ENCODE data around the gene IMMT. TPM values are rescaled to one million over a fixed set of nuclear protein-coding genes. Genes with fewer than 3 reads are reported as not detected.
A peak's percentile ranks its signal among the peaks of the same experiment; 100 is the strongest.

The IMMT gene
- polyA plus RNA-seq, 1 donor = 78.9 TPM

- 73% methylated on average over 3 of the region's 5 CpGs for WGBS (ENCODE audit: insufficient coverage, low lambda C conversion rate)
- Histone ChIP-seq H3K27me3 (ENCODE audit: control insufficient read depth, insufficient read depth, low read length) (no peaks in the 10 kb centered on the region), H3K36me3 (ENCODE audit: control insufficient read depth, insufficient read depth, low read length) (peaks cover 82% of the 10 kb centered on the region), H3K9me3 (ENCODE audit: control insufficient read depth, low read depth, low read length) (no peaks in the 10 kb centered on the region), H3K27ac (ENCODE audit: low read length) (no peak overlapping the region), H3K4me3 (ENCODE audit: low read length) (no peak overlapping the region), H3K4me1 (ENCODE audit: control insufficient read depth, insufficient read depth, low read length) (no peaks in the 10 kb centered on the region)
- no peak for DNase-seq
These were observed 71.8 kb downstream of the IMMT start for GRCh38 chr2:86123328-86123925.

- 100% methylated on average over 1 of the region's 2 CpGs for WGBS (ENCODE audit: insufficient coverage, low lambda C conversion rate)
- H3K27me3 ChIP-seq (ENCODE audit: control insufficient read depth, insufficient read depth, low read length) = no peaks in the 10 kb centered on the region
- H3K27ac ChIP-seq (ENCODE audit: low read length) = no peak overlapping the region
- no peak for DNase-seq
- H3K9me3 ChIP-seq (ENCODE audit: control insufficient read depth, low read depth, low read length) = no peaks in the 10 kb centered on the region
- H3K36me3 ChIP-seq (ENCODE audit: control insufficient read depth, insufficient read depth, low read length) = peaks cover 89% of the 10 kb centered on the region
- no peak overlapping the region for H3K4me3 ChIP-seq (ENCODE audit: low read length)
- no peaks in the 10 kb centered on the region for H3K4me1 ChIP-seq (ENCODE audit: control insufficient read depth, insufficient read depth, low read length)
These were observed 77.1 kb downstream of the IMMT start for GRCh38 chr2:86118130-86118529.

GRCh38 chr2:86107031-86107430, 88.2 kb downstream of the IMMT start:
- Histone ChIP-seq H3K27me3 (ENCODE audit: control insufficient read depth, insufficient read depth, low read length) (no peaks in the 10 kb centered on the region), H3K27ac (ENCODE audit: low read length) (no peak overlapping the region), H3K4me1 (ENCODE audit: control insufficient read depth, insufficient read depth, low read length) (no peaks in the 10 kb centered on the region), H3K9me3 (ENCODE audit: control insufficient read depth, low read depth, low read length) (no peaks in the 10 kb centered on the region), H3K4me3 (ENCODE audit: low read length) (peak overlapping the region; percentile 81), H3K36me3 (ENCODE audit: control insufficient read depth, insufficient read depth, low read length) (peaks cover 20% of the 10 kb centered on the region)
- WGBS (ENCODE audit: insufficient coverage, low lambda C conversion rate) = no CpG with 5 or more reads among the region's 5 CpGs
- DNase-seq = peak in 1 of 2 donors; percentile 9

GRCh38 chr2:86105969-86106945, 89.0 kb downstream of the IMMT start, which contains the start of gene PTCD3:
TSS of gene PTCD3 (plus strand) at chr2:86106235. CDS start at chr2:86106248, 13 bp downstream.
- Histone ChIP-seq H3K36me3 (ENCODE audit: control insufficient read depth, insufficient read depth, low read length) (peaks cover 21% of the 10 kb centered on the region), H3K9me3 (ENCODE audit: control insufficient read depth, low read depth, low read length) (no peaks in the 10 kb centered on the region), H3K27me3 (ENCODE audit: control insufficient read depth, insufficient read depth, low read length) (no peaks in the 10 kb centered on the region), H3K4me3 (ENCODE audit: low read length) (peak within 1 kb of the TSS; percentile 81), H3K4me1 (ENCODE audit: control insufficient read depth, insufficient read depth, low read length) (no peaks in the 10 kb centered on the region), H3K27ac (ENCODE audit: low read length) (peak within 1 kb of the TSS; percentile 76)
- 0% methylated on average over 3 of the region's 44 CpGs for WGBS (ENCODE audit: insufficient coverage, low lambda C conversion rate)
- peak; percentile 94 to 98 for DNase-seq

- no peaks in the 10 kb centered on the region for H3K4me1 ChIP-seq (ENCODE audit: control insufficient read depth, insufficient read depth, low read length)
- H3K27me3 ChIP-seq (ENCODE audit: control insufficient read depth, insufficient read depth, low read length) = no peaks in the 10 kb centered on the region
- H3K27ac ChIP-seq (ENCODE audit: low read length) = peak within 1 kb of the TSS; percentile 76
- peak; percentile 90 to 98 for DNase-seq
- peaks cover 16% of the 10 kb centered on the region for H3K36me3 ChIP-seq (ENCODE audit: control insufficient read depth, insufficient read depth, low read length)
- H3K4me3 ChIP-seq (ENCODE audit: low read length) = peak within 1 kb of the TSS; percentile 81
- WGBS (ENCODE audit: insufficient coverage, low lambda C conversion rate) = 0% methylated on average over 1 of the region's 38 CpGs
- no peaks in the 10 kb centered on the region for H3K9me3 ChIP-seq (ENCODE audit: control insufficient read depth, low read depth, low read length)
These were observed 89.9 kb downstream of the IMMT start, which contains the start of gene POLR1A for GRCh38 chr2:86105252-86105968. TSS of gene POLR1A (minus strand) at chr2:86105886. CDS start at chr2:86105776, 110 bp downstream.

GRCh38 chr2:86102157-86102556, 93.1 kb downstream of the IMMT start:
- H3K9me3 ChIP-seq (ENCODE audit: control insufficient read depth, low read depth, low read length) = no peaks in the 10 kb centered on the region
- H3K36me3 ChIP-seq (ENCODE audit: control insufficient read depth, insufficient read depth, low read length) = peaks cover 29% of the 10 kb centered on the region

GRCh38 chr2:86097913-86098312, 97.3 kb downstream of the IMMT start:
- no peaks in the 10 kb centered on the region for H3K4me1 ChIP-seq (ENCODE audit: control insufficient read depth, insufficient read depth, low read length)
- H3K27me3 ChIP-seq (ENCODE audit: control insufficient read depth, insufficient read depth, low read length) = no peaks in the 10 kb centered on the region
- WGBS (ENCODE audit: insufficient coverage, low lambda C conversion rate) = no CpG with 5 or more reads among the region's 1 CpG
- H3K9me3 ChIP-seq (ENCODE audit: control insufficient read depth, low read depth, low read length) = no peaks in the 10 kb centered on the region
- no peak for DNase-seq
- H3K4me3 ChIP-seq (ENCODE audit: low read length) = no peak overlapping the region
- no peak overlapping the region for H3K27ac ChIP-seq (ENCODE audit: low read length)
- H3K36me3 ChIP-seq (ENCODE audit: control insufficient read depth, insufficient read depth, low read length) = peaks cover 51% of the 10 kb centered on the region

More at GRCh38 chr2:86102157-86102556, 93.1 kb downstream of the IMMT start:
- H3K4me3 ChIP-seq (ENCODE audit: low read length) = no peak overlapping the region
- H3K27ac ChIP-seq (ENCODE audit: low read length) = no peak overlapping the region
- H3K27me3 ChIP-seq (ENCODE audit: control insufficient read depth, insufficient read depth, low read length) = no peaks in the 10 kb centered on the region
- DNase-seq = no peak
- no peaks in the 10 kb centered on the region for H3K4me1 ChIP-seq (ENCODE audit: control insufficient read depth, insufficient read depth, low read length)

GRCh38 chr2:86097114-86097896, 98.0 kb downstream of the IMMT start:
- Histone ChIP-seq H3K4me1 (ENCODE audit: control insufficient read depth, insufficient read depth, low read length) (no peaks in the 10 kb centered on the region), H3K4me3 (ENCODE audit: low read length) (no peak overlapping the region), H3K27ac (ENCODE audit: low read length) (no peak overlapping the region), H3K9me3 (ENCODE audit: control insufficient read depth, low read depth, low read length) (no peaks in the 10 kb centered on the region), H3K27me3 (ENCODE audit: control insufficient read depth, insufficient read depth, low read length) (no peaks in the 10 kb centered on the region), H3K36me3 (ENCODE audit: control insufficient read depth, insufficient read depth, low read length) (peaks cover 45% of the 10 kb centered on the region)
- 100% methylated on average over 1 of the region's 3 CpGs for whole genome bisulfite sequencing (ENCODE audit: insufficient coverage, low lambda C conversion rate)
- no peak for DNase-seq

- Histone ChIP-seq H3K27me3 (ENCODE audit: control insufficient read depth, insufficient read depth, low read length) (no peaks in the 10 kb centered on the region), H3K9me3 (ENCODE audit: control insufficient read depth, low read depth, low read length) (no peaks in the 10 kb centered on the region), H3K27ac (ENCODE audit: low read length) (no peak overlapping the region), H3K36me3 (ENCODE audit: control insufficient read depth, insufficient read depth, low read length) (peaks cover 56% of the 10 kb centered on the region), H3K4me3 (ENCODE audit: low read length) (no peak overlapping the region), H3K4me1 (ENCODE audit: control insufficient read depth, insufficient read depth, low read length) (no peaks in the 10 kb centered on the region)
- no peak for DNase-seq
- no CpG with 5 or more reads among the region's 1 CpG for WGBS (ENCODE audit: insufficient coverage, low lambda C conversion rate)
These were observed 101.0 kb downstream of the IMMT start for GRCh38 chr2:86094229-86094628.

All from large intestine (tissue), 3 donors.